Mesenchymal stem cell (in vitro differentiated cells and primary cell): ENCODE measurements around the gene NTN1.

Experiments
- DNase-seq: peaks from one replicate; pipeline ENCODE4 v3.0.0-alpha.2; 2013
- H2AFZ ChIP-seq: one replicate; pipeline ENCODE4 v1.6.1; 2013; ENCODE audit warnings: low read depth, mild to moderate bottlenecking, control low read depth, inconsistent platforms, low read length, moderate library complexity
- H2AK5ac ChIP-seq: 2 replicates; pipeline ENCODE4 v1.6.1; 2013; ENCODE audit warnings: low read length, moderate library complexity, mild to moderate bottlenecking, inconsistent platforms; ENCODE audit not compliant: severe bottlenecking
- H2BK120ac ChIP-seq: one replicate; pipeline ENCODE4 v1.6.1; 2013; ENCODE audit warnings: low read depth, mild to moderate bottlenecking, inconsistent platforms, low read length, moderate library complexity
- H2BK12ac ChIP-seq, 2 experiments: one replicate each; pipeline ENCODE4 v1.6.1; 2013; ENCODE audit warnings: inconsistent platforms in 2 of 2, low read length in 2 of 2, mild to moderate bottlenecking in 2 of 2, moderate library complexity in 2 of 2, control low read depth in 1 of 2
- H2BK15ac ChIP-seq: one replicate; pipeline ENCODE4 v1.6.1; 2013; ENCODE audit warnings: mild to moderate bottlenecking, low read depth, inconsistent platforms; ENCODE audit not compliant: poor library complexity, severe bottlenecking
- H2BK5ac ChIP-seq: 2 replicates; pipeline ENCODE4 v1.6.1; 2013; ENCODE audit warnings: low read depth, mild to moderate bottlenecking, low read length, control low read depth, inconsistent platforms; ENCODE audit not compliant: poor library complexity, severe bottlenecking
- H3K14ac ChIP-seq, 2 experiments: one replicate each; pipeline ENCODE4 v1.6.1; 2013; ENCODE audit warnings: inconsistent platforms in 2 of 2, low read length in 2 of 2, control low read depth in 1 of 2, mild to moderate bottlenecking in 1 of 2, moderate library complexity in 1 of 2
- H3K18ac ChIP-seq, 2 experiments: one replicate each; pipeline ENCODE4 v1.6.1; 2013; ENCODE audit warnings: inconsistent platforms in 2 of 2, low read length in 2 of 2, control low read depth in 1 of 2, low read depth in 1 of 2, mild to moderate bottlenecking in 1 of 2
- H3K23ac ChIP-seq, 2 experiments: one replicate each; pipeline ENCODE4 v1.6.1; 2013; ENCODE audit warnings: inconsistent platforms in 2 of 2, low read length in 2 of 2, mild to moderate bottlenecking in 2 of 2, moderate library complexity in 2 of 2, control low read depth in 1 of 2
- H3K27ac ChIP-seq: 2 replicates; pipeline ENCODE4 v1.5.1; 2013; ENCODE audit warnings: mild to moderate bottlenecking, moderate library complexity, low read length, control low read depth, inconsistent platforms; ENCODE audit not compliant: poor library complexity, severe bottlenecking
- H3K27me3 ChIP-seq, 2 experiments: 2 replicates each; pipeline versions ENCODE4 v1.6.1 to v1.7.0; 2013; ENCODE audit warnings: low read length in 2 of 2, mild to moderate bottlenecking in 2 of 2, moderate library complexity in 2 of 2, control low read depth in 1 of 2, inconsistent platforms in 1 of 2; ENCODE audit not compliant: control insufficient read depth in 1 of 2, insufficient read depth in 1 of 2
- H3K36me3 ChIP-seq, 2 experiments: 2 replicates each; pipeline versions ENCODE4 v1.6.1 to v1.7.0; 2013; ENCODE audit warnings: low read length in 2 of 2, control low read depth in 1 of 2, inconsistent platforms in 1 of 2, low read depth in 1 of 2, mild to moderate bottlenecking in 1 of 2; ENCODE audit not compliant: insufficient read depth in 2 of 2, control insufficient read depth in 1 of 2
- H3K4ac ChIP-seq, 2 experiments: one replicate each; pipeline ENCODE4 v1.6.1; 2013; ENCODE audit warnings: inconsistent platforms in 2 of 2, low read length in 2 of 2, mild to moderate bottlenecking in 2 of 2, moderate library complexity in 2 of 2, control low read depth in 1 of 2, low read depth in 1 of 2
- H3K4me1 ChIP-seq: 2 replicates; pipeline ENCODE4 v1.6.1; 2013; ENCODE audit warnings: low read depth, low read length, control low read depth; ENCODE audit not compliant: control insufficient read depth, insufficient read depth
- H3K4me2 ChIP-seq: 2 replicates; pipeline ENCODE4 v1.6.1; 2013; ENCODE audit warnings: low read length, mild to moderate bottlenecking, inconsistent platforms; ENCODE audit not compliant: poor library complexity, severe bottlenecking
- H3K4me3 ChIP-seq, 2 experiments: 2 replicates each; pipeline versions ENCODE4 v1.5.1 to v1.7.0; 2013; ENCODE audit warnings: low read length in 2 of 2, mild to moderate bottlenecking in 2 of 2, control low read depth in 1 of 2, low read depth in 1 of 2; ENCODE audit not compliant: insufficient read depth in 1 of 2
- H3K79me1 ChIP-seq: replicated peaks from 2 replicates; pipeline ENCODE4 v1.6.1; 2013; ENCODE audit warnings: mild to moderate bottlenecking, control low read depth, low read length, inconsistent platforms; ENCODE audit not compliant: poor library complexity, severe bottlenecking
- H3K9ac ChIP-seq: 2 replicates; pipeline ENCODE4 v1.7.0; 2013; ENCODE audit warnings: mild to moderate bottlenecking, low read length, moderate library complexity
- H3K9me3 ChIP-seq: 2 replicates; pipeline ENCODE4 v1.7.0; 2013; ENCODE audit warnings: mild to moderate bottlenecking, low read length; ENCODE audit not compliant: control insufficient read depth
- H4K8ac ChIP-seq: one replicate; pipeline ENCODE4 v1.6.1; 2013; ENCODE audit warnings: inconsistent platforms, mild to moderate bottlenecking, low read length, moderate library complexity
- H4K91ac ChIP-seq: one replicate; pipeline ENCODE4 v1.6.1; 2013; ENCODE audit warnings: mild to moderate bottlenecking, low read length, inconsistent platforms
- WGBS: methylation state at CpG from one replicate; pipeline ENCODE4 v1.1.7; 2013; ENCODE audit warnings: mixed read lengths; 5-methylcytosine and 5-hydroxymethylcytosine counted together

The NTN1 gene

GRCh38 chr17:9227819-9228407, 206.6 kb downstream of the NTN1 start:
- H3K4ac ChIP-seq = no peak overlapping the region
- no peak overlapping the region for H4K8ac ChIP-seq
- peak overlapping the region; percentile 58 for H3K9ac ChIP-seq
- no peak overlapping the region for H3K23ac ChIP-seq
- H2BK12ac ChIP-seq = peak overlapping the region in 1 of 2 experiments; percentile 7
- no peak overlapping the region for H2BK15ac ChIP-seq
- H3K4me2 ChIP-seq = no peak overlapping the region
- no peak overlapping the region for H2AK5ac ChIP-seq
- H3K27me3 ChIP-seq = peaks cover 8 to 13% of the 10 kb centered on the region in 2 experiments
- H3K4me3 ChIP-seq = peak overlapping the region in 1 of 2 experiments; percentile 40
- H3K4me1 ChIP-seq = peaks cover 20% of the 10 kb centered on the region
- H3K9me3 ChIP-seq = no peaks in the 10 kb centered on the region
- H3K36me3 ChIP-seq = no peaks in the 10 kb centered on the region
- no peak overlapping the region for H4K91ac ChIP-seq
- H3K27ac ChIP-seq = no peak overlapping the region
- 81% methylated on average over 13 of the region's 13 CpGs for WGBS
- H3K79me1 ChIP-seq = no peaks in the 10 kb centered on the region
- H2AFZ ChIP-seq = no peak overlapping the region
- peak overlapping the region in 1 of 2 experiments; percentile 5 for H3K14ac ChIP-seq
- no peak overlapping the region for H2BK120ac ChIP-seq
- no peak for DNase-seq
- no peak overlapping the region for H2BK5ac ChIP-seq
- peak overlapping the region in 1 of 2 experiments; percentile 55 for H3K18ac ChIP-seq

- H3K4me1 ChIP-seq = peaks cover 22% of the 10 kb centered on the region
- H4K91ac ChIP-seq = peak overlapping the region; percentile 63
- H3K23ac ChIP-seq = no peak overlapping the region
- WGBS = 85% methylated on average over 16 of the region's 16 CpGs
- H2AFZ ChIP-seq = no peak overlapping the region
- peak overlapping the region in 1 of 2 experiments; percentile 1 for H3K18ac ChIP-seq
- H3K9ac ChIP-seq = peak overlapping the region; percentile 58
- DNase-seq = peak; percentile 38
- peaks cover 8 to 19% of the 10 kb centered on the region in 2 experiments for H3K27me3 ChIP-seq
- no peak overlapping the region for H3K4me2 ChIP-seq
- H2BK12ac ChIP-seq = no peak overlapping the region
- H3K4me3 ChIP-seq = peak overlapping the region in 1 of 2 experiments; percentile 40
- no peak overlapping the region for H2BK15ac ChIP-seq
- no peak overlapping the region for H2BK5ac ChIP-seq
- no peaks in the 10 kb centered on the region for H3K36me3 ChIP-seq
- no peaks in the 10 kb centered on the region for H3K9me3 ChIP-seq
- H4K8ac ChIP-seq = no peak overlapping the region
- peak overlapping the region in 1 of 2 experiments; percentile 35 for H3K14ac ChIP-seq
- H3K79me1 ChIP-seq = no peaks in the 10 kb centered on the region
- no peak overlapping the region for H3K27ac ChIP-seq
- no peak overlapping the region for H3K4ac ChIP-seq
- H2AK5ac ChIP-seq = no peak overlapping the region
- no peak overlapping the region for H2BK120ac ChIP-seq
These were observed 207.3 kb downstream of the NTN1 start for GRCh38 chr17:9228408-9229159.

- H3K4ac ChIP-seq = no peak overlapping the region
- H3K4me3 ChIP-seq = no peak overlapping the region
- peak overlapping the region; percentile 58 for H3K9ac ChIP-seq
- peaks cover 8 to 26% of the 10 kb centered on the region in 2 experiments for H3K27me3 ChIP-seq
- H4K91ac ChIP-seq = no peak overlapping the region
- H2AK5ac ChIP-seq = no peak overlapping the region
- 93% methylated on average over 20 of the region's 20 CpGs for WGBS
- no peak overlapping the region for H2AFZ ChIP-seq
- H3K9me3 ChIP-seq = no peaks in the 10 kb centered on the region
- peaks cover 22% of the 10 kb centered on the region for H3K4me1 ChIP-seq
- H3K79me1 ChIP-seq = no peaks in the 10 kb centered on the region
- H2BK5ac ChIP-seq = no peak overlapping the region
- H4K8ac ChIP-seq = no peak overlapping the region
- no peak overlapping the region for H2BK12ac ChIP-seq
- DNase-seq = no peak
- H3K4me2 ChIP-seq = no peak overlapping the region
- H2BK120ac ChIP-seq = no peak overlapping the region
- H3K18ac ChIP-seq = no peak overlapping the region
- no peak overlapping the region for H2BK15ac ChIP-seq
- no peaks in the 10 kb centered on the region for H3K36me3 ChIP-seq
- H3K23ac ChIP-seq = no peak overlapping the region
- no peak overlapping the region for H3K27ac ChIP-seq
- peak overlapping the region in 1 of 2 experiments; percentile 35 for H3K14ac ChIP-seq
These were observed 208.0 kb downstream of the NTN1 start for GRCh38 chr17:9229160-9229825.

GRCh38 chr17:9229826-9230201, 208.5 kb downstream of the NTN1 start:
- Histone ChIP-seq H2BK5ac (no peak overlapping the region), H3K4ac (no peak overlapping the region), H3K4me2 (no peak overlapping the region), H3K79me1 (no peaks in the 10 kb centered on the region), H3K36me3 (no peaks in the 10 kb centered on the region), H3K9me3 (no peaks in the 10 kb centered on the region), H3K23ac (no peak overlapping the region), H3K27ac (no peak overlapping the region), H3K4me1 (peaks cover 22% of the 10 kb centered on the region), H4K91ac (no peak overlapping the region), H3K18ac (no peak overlapping the region), H2BK12ac (no peak overlapping the region), H2AK5ac (no peak overlapping the region), H3K9ac (no peak overlapping the region), H2BK120ac (no peak overlapping the region), H3K14ac (no peak overlapping the region), H2BK15ac (no peak overlapping the region), H3K27me3 (peaks cover 8 to 27% of the 10 kb centered on the region in 2 experiments), H3K4me3 (no peak overlapping the region), H2AFZ (no peak overlapping the region), H4K8ac (no peak overlapping the region)
- no peak for DNase-seq
- 96% methylated on average over 2 of the region's 9 CpGs for WGBS
